T-helper 9 cell (primary cell): ENCODE data around the gene PCDHA11.
"Not testable (repeated sequence)": the region's sequence is repeated elsewhere in the genome, so short reads cannot be mapped to it uniquely, and the experiment has no call there.

Experiments
- DNase-seq: peaks from one replicate; pipeline ENCODE4 v3.0.0-alpha.2; 2020

The PCDHA11 gene

GRCh38 chr5:140855772-140856674, 12.7 kb upstream of the PCDHA11 start, which contains the start of gene PCDHA10:
TSS of gene PCDHA10 (plus strand) at chr5:140855897. CDS start at chr5:140856049, 152 bp downstream.
- DNase-seq, result no peak

- no peak for DNase-seq
Measured at GRCh38 chr5:140857177-140857986, 11.4 kb upstream of the PCDHA11 start.

GRCh38 chr5:140857987-140858240, 10.8 kb upstream of the PCDHA11 start:
- DNase-seq, result no peak

- no peak for DNase-seq
Measured at GRCh38 chr5:140862441-140863295, 6.1 kb upstream of the PCDHA11 start.

- no peak for DNase-seq
Measured at GRCh38 chr5:140869555-140869886, 764 bp downstream of the PCDHA11 start.

- DNase-seq, result no peak
Measured at GRCh38 chr5:140870221-140871201, 1.8 kb downstream of the PCDHA11 start.

- DNase-seq, result no peak
Measured at GRCh38 chr5:140875085-140876065, 6.6 kb downstream of the PCDHA11 start, which contains the start of gene PCDHA12. TSS of gene PCDHA12 (plus strand) at chr5:140875308. CDS start at chr5:140875473, 165 bp downstream.

- DNase-seq, result not testable (repeated sequence)
Measured at GRCh38 chr5:140876541-140877261, 7.9 kb downstream of the PCDHA11 start.

GRCh38 chr5:140877262-140877581, 8.5 kb downstream of the PCDHA11 start:
- DNase-seq, result no peak

- DNase-seq, result no peak
Measured at GRCh38 chr5:140881889-140882590, 13.3 kb downstream of the PCDHA11 start, which contains the start of gene PCDHA13. TSS of gene PCDHA13 (plus strand) at chr5:140882124. CDS start at chr5:140882269, 145 bp downstream.

- no peak for DNase-seq
Measured at GRCh38 chr5:140882591-140882899, 13.8 kb downstream of the PCDHA11 start.

- no peak for DNase-seq
Measured at GRCh38 chr5:140883373-140883772, 14.6 kb downstream of the PCDHA11 start.

GRCh38 chr5:140883927-140884697, 15.4 kb downstream of the PCDHA11 start:
- no peak for DNase-seq

GRCh38 chr5:140916325-140916724, 47.6 kb downstream of the PCDHA11 start:
- no peak for DNase-seq
